NK-92 (cell line): ENCODE results near the gene ARMH2.
"Not testable (repeated sequence)": the region's sequence is repeated elsewhere in the genome, so short reads cannot be mapped to it uniquely, and the experiment has no call there.

Experiments
- DNase-seq: peaks from one replicate; lab custom pipeline; 2025; ENCODE audit not compliant: unreplicated experiment; lab: John Stamatoyannopoulos, UW

The ARMH2 gene

GRCh38 chr6:24765968-24766367 lies 32.7 kb downstream of the ARMH2 start:
- not testable (repeated sequence) for DNase-seq

DNA sequence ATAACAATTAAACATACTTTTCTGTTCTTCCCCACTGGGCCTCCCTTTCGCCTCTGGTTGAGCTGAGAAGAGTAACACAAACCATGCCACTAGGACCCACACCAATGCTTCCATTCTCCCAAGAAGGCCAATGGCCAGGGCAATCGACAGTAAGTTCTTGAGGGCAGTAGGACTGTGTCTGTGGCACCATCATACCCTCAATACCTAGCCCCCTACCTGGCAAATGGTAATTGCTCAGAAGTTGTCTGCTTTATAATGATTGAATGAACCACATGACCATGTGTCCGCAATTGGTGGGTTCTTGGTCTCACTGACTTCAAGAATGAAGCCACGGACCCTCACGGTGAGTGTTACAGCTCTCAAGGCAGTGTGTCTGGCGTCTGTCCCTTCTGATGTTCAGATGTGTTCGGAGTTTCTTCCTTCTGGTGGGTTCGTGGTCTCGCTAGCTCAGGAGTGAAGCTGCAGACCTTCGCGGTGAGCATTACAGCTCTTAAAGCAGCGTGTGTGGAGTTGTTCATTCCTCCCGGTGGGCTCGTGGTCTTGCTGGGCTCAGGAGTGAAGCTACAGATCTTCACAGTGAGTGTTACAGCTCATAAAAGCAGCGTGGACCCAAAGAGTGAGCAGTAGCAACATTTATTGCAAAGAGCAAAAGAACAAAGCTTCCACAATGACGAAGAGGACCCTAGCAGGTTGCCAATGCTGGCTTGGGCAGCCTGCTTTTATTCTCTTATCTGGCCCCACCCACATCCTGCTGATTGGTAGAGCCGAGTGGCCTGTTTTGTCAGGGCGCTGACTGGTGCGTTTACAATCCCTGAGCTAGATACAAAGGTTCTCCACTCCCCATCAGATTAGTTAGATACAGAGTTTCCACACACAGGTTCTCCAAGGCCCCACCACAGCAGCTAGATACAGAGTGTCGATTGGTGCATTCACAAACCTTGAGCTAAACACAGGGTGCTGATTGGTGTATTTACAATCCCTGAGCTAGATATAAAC lies 33.6 kb downstream of the ARMH2 start:
- not testable (repeated sequence) for DNase-seq

- DNase-seq: no peak
These were observed 35.1 kb downstream of the ARMH2 start for GRCh38 chr6:24763578-24763977.

DNA sequence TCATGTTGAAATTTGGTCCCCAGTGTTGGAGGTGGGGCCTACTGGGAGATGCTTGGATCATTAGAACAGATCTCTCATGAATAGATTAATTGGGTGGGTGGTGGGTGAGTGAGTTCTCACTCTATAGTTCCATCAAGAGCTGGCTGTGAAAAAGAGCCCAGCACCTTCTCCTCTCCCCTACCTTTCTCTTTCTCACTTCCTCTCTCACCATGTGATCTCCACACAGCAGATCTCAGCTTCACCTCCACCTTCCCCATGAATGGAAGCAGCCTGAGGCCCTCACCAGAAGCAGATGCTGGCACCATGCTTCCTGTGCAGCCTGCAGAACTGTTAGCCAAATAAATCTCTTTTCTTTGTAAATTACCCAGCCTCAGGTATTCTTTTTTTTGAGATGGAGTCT lies 36.9 kb downstream of the ARMH2 start:
- no peak for DNase-seq

DNA sequence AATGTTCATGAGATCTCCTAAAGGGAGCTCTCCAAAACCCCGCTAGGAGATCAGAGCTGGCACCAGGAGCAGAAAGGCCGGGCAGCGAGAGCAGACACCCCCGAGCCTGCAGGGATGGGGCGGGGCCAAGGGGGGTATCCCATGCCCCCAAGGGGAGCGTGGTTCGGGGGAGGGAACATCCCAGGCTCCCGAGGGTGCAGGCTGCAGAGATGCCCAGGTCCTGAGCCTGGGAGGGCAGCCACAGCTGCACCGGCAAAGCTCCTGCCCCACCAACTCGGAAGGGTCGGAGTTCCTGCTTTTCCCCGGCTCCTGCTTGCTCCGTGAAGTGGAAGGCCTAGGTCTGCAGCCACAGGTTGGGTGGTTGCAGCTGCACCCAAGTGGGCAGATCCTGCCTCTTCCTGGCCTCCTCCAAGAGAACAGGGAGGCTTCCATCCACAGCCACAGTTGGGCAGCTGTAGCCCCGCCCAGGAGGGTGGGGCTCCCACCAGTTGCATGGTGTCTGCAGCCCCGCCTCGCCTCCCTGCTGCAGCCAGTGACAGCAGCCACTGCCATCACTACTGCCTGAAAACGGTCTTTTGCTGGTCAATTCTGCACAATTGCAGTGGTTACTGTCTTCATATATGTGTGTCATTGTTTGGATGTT lies 37.4 kb downstream of the ARMH2 start:
- no peak for DNase-seq

DNA sequence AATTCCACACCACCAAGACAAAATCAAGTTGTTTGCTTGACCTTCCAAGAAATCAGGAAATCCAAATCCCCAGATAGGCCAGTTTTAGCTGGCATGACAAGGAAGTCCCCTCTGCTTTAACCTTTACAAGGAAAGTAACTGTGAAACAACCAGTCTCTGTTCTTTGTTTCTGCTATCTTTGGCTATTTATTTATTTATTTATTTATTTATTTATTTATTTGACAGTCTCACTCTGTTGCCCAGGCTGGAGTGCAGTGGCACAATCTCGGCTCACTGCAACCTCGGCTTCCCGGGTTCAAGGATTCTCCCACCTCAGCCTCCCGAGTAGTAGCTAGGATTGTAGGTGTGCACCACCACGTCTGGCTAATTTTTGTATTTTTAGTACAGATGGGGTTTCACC lies 38.5 kb downstream of the ARMH2 start:
- DNase-seq: no peak

- no peak for DNase-seq
These were observed 39.0 kb downstream of the ARMH2 start for GRCh38 chr6:24759718-24760117.

- no peak for DNase-seq
These were observed 41.1 kb downstream of the ARMH2 start for GRCh38 chr6:24757611-24758010.

DNA sequence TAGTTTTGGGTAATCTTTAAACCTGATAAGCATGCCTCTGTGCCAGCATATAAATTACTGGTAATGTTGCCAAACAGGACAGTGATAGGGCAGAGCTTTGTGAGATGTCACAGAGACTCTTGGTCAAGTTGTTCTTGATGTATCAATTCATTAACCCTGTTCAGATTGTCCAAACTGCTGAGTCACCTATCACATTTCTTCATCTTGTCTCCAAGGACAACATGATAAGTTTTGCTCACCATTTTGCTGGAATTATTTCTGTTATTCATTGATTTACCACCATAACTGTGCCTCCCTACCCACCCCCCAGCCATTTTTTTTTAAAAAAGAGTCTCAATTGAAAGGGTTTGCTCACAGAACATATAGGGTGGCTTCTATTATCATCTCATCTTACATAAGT lies 43.4 kb downstream of the ARMH2 start:
- DNase-seq: no peak

DNA sequence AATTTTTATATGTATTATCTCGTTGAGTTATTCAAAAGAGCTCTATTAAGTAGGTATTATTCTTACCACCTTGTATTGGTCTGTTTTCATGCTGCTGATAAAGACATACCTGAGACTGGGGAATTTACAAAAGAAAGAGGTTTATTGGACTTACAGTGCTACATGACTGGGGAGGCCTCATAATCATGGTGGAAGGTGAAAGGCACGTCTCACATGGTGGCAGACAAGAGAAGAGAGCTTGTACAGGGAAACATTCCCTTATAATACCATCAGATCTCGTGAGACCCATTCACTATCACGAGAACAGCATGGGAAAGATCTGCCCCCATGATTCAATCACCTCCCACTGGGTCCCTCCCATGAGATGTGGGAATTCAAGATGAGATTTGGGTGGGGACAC lies 44.3 kb downstream of the ARMH2 start:
- DNase-seq: not testable (repeated sequence)

DNA sequence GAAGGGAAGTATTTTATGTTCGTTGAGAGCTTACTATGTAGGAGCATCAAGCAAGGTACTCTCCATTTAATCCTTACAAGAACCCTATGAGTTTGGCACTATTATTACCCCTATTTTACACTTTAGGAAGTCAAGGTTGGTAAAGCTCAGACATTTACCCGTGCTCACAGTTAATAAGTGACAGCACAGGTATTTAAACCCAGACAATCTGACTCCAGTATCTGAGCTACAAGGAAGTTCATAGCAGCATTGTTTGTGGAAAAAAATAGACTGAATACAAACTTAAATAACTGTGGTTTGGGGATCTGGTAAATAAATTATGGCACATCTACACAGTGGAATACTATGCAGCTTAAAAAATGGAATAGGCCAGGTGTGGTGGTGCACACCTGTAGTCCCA lies 45.2 kb downstream of the ARMH2 start:
- no peak for DNase-seq

GRCh38 chr6:24752917-24753492 lies 45.7 kb downstream of the ARMH2 start:
- no peak for DNase-seq

DNA sequence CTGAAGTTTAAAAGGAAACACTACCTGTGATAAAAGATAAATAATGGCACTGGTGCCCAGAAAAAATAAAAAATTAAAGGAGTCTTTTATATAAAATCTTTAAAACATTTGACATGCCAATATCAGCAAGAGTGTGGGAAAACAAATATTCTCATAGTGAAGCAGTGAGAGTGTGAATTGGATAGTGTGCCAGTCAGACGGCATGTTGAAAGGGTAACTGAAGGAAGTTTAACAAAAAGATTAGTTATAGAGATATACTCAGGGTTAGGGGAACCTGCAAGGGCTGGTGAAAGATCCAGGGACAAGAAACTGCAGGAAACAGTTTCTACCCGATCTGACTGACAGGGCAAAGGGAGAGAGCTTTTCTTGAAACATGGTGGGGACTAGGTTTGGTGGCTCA lies 46.2 kb downstream of the ARMH2 start:
- no peak for DNase-seq

GRCh38 chr6:24750878-24751277 lies 47.8 kb downstream of the ARMH2 start:
- not testable (repeated sequence) for DNase-seq

DNA sequence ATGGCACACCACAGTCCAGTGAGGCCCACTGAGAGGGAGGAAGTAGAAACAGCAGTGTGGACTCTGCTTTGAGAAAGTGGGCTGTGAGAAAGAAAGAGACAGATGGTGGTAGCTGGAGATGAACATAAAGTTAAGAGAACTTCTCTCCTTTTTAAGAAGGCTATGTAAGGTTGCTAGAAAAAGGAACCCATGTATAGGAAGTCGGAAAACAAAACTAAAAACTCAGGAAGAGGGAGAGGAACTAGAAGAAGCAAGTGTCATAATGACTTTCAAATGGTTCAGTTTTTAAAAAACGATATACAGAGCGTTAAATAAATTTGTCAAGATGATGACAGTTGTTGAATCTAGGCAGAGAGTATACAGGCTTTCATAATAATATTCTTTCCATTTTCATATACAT lies 49.4 kb downstream of the ARMH2 start:
- no peak for DNase-seq
